Erythroblast (primary cell): ENCODE results near the gene LOXL4.

Experiments
- GATA1 ChIP-seq: IDR thresholded peaks from 2 replicates; pipeline ENCODE4 v1.6.1; 2011; ENCODE audit warnings: low read depth, mild to moderate bottlenecking, control low read depth, low read length, moderate library complexity
- POLR2A ChIP-seq: IDR thresholded peaks from 2 replicates; pipeline ENCODE4 v1.6.1; 2011; ENCODE audit warnings: mild to moderate bottlenecking, low read length

GRCh38 chr10:98296524-98296923 is 28.5 kb upstream of the LOXL4 start:
- no peak for TF ChIP-seq POLR2A
- no peak for TF ChIP-seq GATA1
